GM10248 (cell line): Measurements from ENCODE around the gene SLC50A1.

Experiments used
- CTCF ChIA-PET: fragments of 300-600 bp; sonication (Branson Sonifier 250); formaldehyde crosslinking; extraction: SDS; loops from one replicate; lab custom pipeline; 2021; ENCODE audit warnings: antibody characterized with exemption; lab: Yijun Ruan, JAX
- POLR2A ChIA-PET: fragments of 350-650 bp; sonication (Branson Sonifier 250); formaldehyde crosslinking; extraction: SDS; loops from one replicate; lab custom pipeline; 2020; ENCODE audit warnings: antibody characterized with exemption; lab: Yijun Ruan, JAX
- DNase-seq: peaks from one replicate; pipeline ENCODE4 v3.0.0; 2012; ENCODE audit errors: extremely low spot score
- CTCF ChIP-seq: IDR thresholded peaks from 2 replicates; pipeline ENCODE4 v1.5.1; 2012; ENCODE audit warnings: mild to moderate bottlenecking, low read depth; ENCODE audit errors: extremely low read depth, missing control alignments, control extremely low read depth

The SLC50A1 gene

GRCh38 chr1:155177918-155178281 is 42.2 kb downstream of the SLC50A1 start:
- POLR2A ChIA-PET: interaction anchor here (0.6 kb wide), 1 partner anchor 17 kb away, joined by 3 read pairs; no protein-coding TSS in a partner anchor
- TF ChIP-seq CTCF: no peak
- no peak for DNase-seq
- CTCF ChIA-PET: interaction anchor here (0.7 to 11.6 kb wide), 12 partner anchors 8 to 93 kb away, joined by 3 to 167 read pairs (median 6); no protein-coding TSS in a partner anchor

- ChIA-PET CTCF (interaction anchor here (1.8 to 11.6 kb wide), 5 partner anchors 11 to 87 kb away, joined by 6 to 167 read pairs (median 9); no protein-coding TSS in a partner anchor), POLR2A (interaction anchor here (0.6 kb wide), 1 partner anchor 16 kb away, joined by 3 read pairs; no protein-coding TSS in a partner anchor)
- DNase-seq: no peak
- no peak for TF ChIP-seq CTCF
Observed at GRCh38 chr1:155178441-155179111, 42.9 kb downstream of the SLC50A1 start.

DNA sequence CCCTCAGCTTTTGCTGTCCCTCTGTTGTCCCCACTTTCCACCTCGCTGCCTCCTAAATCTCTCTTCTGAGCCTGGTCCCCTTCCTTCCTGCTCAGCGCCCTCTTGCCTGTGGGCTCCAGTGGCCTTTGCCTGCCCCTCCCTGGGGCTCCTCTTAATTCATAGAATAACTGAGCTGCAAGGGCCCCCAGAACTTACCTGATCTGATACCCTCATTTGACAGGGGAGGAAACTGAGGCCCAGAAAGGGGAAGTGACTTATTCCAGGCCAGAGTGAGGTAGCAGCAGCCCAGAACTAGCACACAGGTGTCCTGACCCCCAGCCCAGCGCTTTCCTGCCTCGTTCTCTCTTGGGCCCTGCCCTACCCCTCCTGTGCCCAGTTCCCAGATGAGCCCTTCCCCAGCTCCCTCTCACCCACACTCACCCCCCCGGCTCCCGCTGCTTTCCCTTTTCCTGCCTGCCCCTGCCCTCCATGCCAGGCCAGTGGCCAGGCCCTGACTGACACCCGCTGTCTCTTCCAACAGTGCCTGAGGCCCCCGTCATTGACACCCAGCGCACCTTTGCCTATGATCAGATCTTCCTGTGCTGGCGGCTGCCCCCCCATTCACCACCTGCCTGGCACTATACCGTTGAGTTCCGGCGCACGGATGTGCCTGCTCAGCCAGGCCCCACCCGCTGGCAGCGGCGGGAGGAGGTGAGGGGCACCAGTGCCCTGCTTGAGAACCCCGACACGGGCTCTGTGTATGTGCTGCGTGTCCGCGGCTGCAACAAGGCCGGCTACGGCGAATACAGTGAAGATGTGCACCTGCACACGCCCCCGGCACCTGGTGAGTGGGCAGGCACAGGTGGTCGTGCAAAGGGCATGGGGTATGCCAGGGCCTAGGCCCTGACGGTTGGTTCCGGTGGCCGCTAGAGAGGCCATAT is 43.7 kb downstream of the SLC50A1 start:
- ChIA-PET POLR2A (no interaction called here), CTCF (interaction anchor here (1.0 to 11.6 kb wide), 5 partner anchors 12 to 88 kb away, joined by 3 to 167 read pairs (median 6); no protein-coding TSS in a partner anchor)
- DNase-seq: no peak
- no peak for TF ChIP-seq CTCF

- ChIA-PET POLR2A (no interaction called here), CTCF (interaction anchor here (11.6 kb wide), 1 partner anchor 12 kb away, joined by 167 read pairs; no protein-coding TSS in a partner anchor)
- DNase-seq: no peak
- no peak for TF ChIP-seq CTCF
Observed at GRCh38 chr1:155181371-155182051, 45.9 kb downstream of the SLC50A1 start.

DNA sequence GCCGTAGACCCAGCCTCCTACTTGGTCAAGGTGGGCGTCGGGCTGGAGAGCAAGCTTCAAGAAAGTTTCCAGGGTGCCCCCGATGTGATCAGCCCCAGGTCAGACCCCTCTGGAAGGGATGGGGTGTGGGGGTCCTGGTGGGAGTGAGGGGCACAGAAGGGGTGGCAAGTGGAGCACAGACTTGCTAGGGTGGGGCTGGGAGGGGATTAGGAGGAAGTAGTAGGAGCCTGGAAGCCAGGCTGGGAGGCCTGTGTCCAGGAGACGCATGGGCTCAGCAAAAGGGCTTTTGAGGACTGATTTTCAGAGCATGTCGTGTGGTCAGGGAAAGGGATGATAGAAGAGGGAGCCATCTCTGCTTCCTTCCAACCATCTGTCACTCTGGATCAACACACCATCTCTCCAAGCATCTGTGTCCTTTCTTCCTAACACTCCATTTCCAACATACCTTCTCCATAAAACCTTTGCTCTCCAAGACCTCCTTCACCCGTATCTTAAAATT is 46.4 kb downstream of the SLC50A1 start:
- DNase-seq: no peak
- ChIA-PET POLR2A (interaction anchor here (0.6 kb wide), 1 partner anchor 349 kb away, joined by 3 read pairs; no protein-coding TSS in a partner anchor), CTCF (interaction anchor here (4.2 to 11.6 kb wide), 2 partner anchors 10 to 11 kb away, joined by 22 to 167 read pairs; partner anchors contain the start of gene KRTCAP2)
- no peak for TF ChIP-seq CTCF
